Upper lobe of left lung (tissue), 6 donors: Measurements from ENCODE around the gene CDH5. TPM values are rescaled to one million over a fixed set of nuclear protein-coding genes. Genes with fewer than 3 reads are reported as not detected.

Source experiments
- ATAC-seq, 2 donors: fragments of 200-7000 bp; cut with Tn5 transposase; one replicate each; pipeline ENCODE4 v1.9.1; 2022; ENCODE audit warnings: mild to moderate bottlenecking in 2 of 2, moderate library complexity in 2 of 2; ENCODE audit not compliant: low FRiP score in 2 of 2
- DNase-seq, 2 donors: peaks; one replicate each; pipeline ENCODE4 v3.0.0-alpha.2; 2019 to 2020
- H3K27ac ChIP-seq, 4 donors: fragments of 200-600 bp; sonication (generic); one replicate each; pipeline ENCODE4 v1.5.1; 2016 to 2019
- H3K27me3 ChIP-seq, 4 donors: fragments of 200-600 bp; sonication (generic); one replicate each; pipeline ENCODE4 v1.5.1; 2017 to 2019
- H3K36me3 ChIP-seq, 4 donors: fragments of 200-600 bp; sonication (generic); one replicate each; pipeline ENCODE4 v1.5.1; 2016 to 2019
- H3K4me1 ChIP-seq, 4 donors: fragments of 200-600 bp; sonication (generic); one replicate each; pipeline ENCODE4 v1.5.1; 2018 to 2019
- H3K4me3 ChIP-seq, 4 donors: fragments of 200-600 bp; sonication (generic); one replicate each; pipeline ENCODE4 v1.5.1; 2017 to 2019; ENCODE audit warnings: mild to moderate bottlenecking in 2 of 4, moderate library complexity in 1 of 4
- H3K9me3 ChIP-seq, 4 donors: fragments of 200-600 bp; sonication (generic); one replicate each; pipeline ENCODE4 v1.5.1; 2018 to 2019
- EP300 ChIP-seq, 4 donors: sonication (generic); formaldehyde crosslinking; IDR thresholded peaks; one replicate each; pipeline ENCODE4 v1.5.1; 2017; ENCODE audit warnings: antibody characterized with exemption in 4 of 4, control low read depth in 2 of 4
- POLR2A ChIP-seq, 4 donors: fragments of 450-650 bp; IDR thresholded peaks; one replicate each; pipeline ENCODE4 v1.5.1; 2016 to 2017; ENCODE audit warnings: antibody characterized with exemption in 4 of 4, mild to moderate bottlenecking in 2 of 4
- POLR2AphosphoS5 ChIP-seq, 2 donors: sonication (generic); formaldehyde crosslinking; IDR thresholded peaks; one replicate each; pipeline ENCODE4 v1.5.1; 2017; ENCODE audit warnings: antibody characterized with exemption in 2 of 2
- WGBS, 2 donors: methylation state at CpG; one replicate each; pipeline ENCODE4 v1.1.5; 2017 to 2018; 5-methylcytosine and 5-hydroxymethylcytosine counted together
- total RNA-seq, 6 donors: library from RNA; depleted of rRNA in 4 of 6; stranded (reverse); fragments of >200 nt in 4 of 6; gene quantifications; one replicate each; pipeline versions ENCODE4 v1.1.0 to v1.2.1, GENCODE V29; 2016 to 2021
- TF ChIP-seq, protein P1 (sequence below), 6 experiments: fragments of 450-650 bp in 4 of 6; fragments of 200-600 bp in 2 of 6; sonication (generic) in 2 of 6; IDR thresholded peaks; one replicate each; pipeline ENCODE4 v1.5.1; 2016 to 2019; ENCODE audit warnings: antibody characterized with exemption in 6 of 6
- donor health status: DM: no; HTN: no; CAD: no; lungs with moderate emphysema.
- donor health status: DM: no; HTN: yes; CAD: no; lungs with severe emphysema.

The CDH5 gene
- total RNA-seq, 6 donors from 2014 or later: 54.5 to 146 (median 89.8) TPM

DNA sequence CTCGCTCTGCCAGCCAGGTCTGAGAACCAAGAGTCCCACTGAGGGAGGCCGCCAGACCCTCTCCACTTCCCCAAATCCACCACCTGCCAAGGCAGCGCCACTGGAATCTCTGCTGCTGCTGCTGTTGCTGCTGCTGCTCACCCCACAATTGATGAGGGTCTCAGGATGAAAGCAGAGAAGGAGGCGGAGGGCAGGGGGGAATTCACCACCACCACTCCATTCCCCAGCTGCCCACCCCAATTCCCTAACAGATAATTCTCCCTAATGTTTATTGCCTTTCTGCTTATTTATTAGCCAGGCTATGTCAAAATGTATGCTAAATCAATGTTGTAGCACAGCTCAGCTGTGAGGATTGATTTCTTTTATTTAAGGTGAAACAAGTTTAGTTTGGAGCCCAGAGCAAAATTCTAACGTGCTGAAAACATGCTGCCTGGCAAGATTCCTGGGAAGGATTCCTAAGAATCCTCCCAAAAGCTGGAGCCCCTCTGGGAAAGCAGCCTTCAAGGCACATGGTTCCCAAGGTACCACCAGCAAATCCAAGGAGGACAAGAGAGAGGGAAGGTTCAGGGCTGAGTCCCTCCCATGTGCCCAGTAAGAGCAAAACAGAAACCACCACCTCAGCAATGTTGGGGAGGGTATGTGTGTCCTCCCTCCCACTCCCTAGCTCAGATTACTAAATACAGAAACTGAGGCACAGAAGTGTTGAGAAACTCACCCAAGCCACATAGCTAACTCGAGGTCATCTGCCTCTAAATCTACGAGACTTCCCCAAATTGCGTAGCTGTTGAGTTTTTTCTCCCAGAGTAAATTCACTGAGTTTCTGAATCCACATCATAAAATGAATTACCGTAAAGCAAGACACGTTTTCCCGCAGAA lies 12.2 kb upstream of the CDH5 start:
- no peaks in the 10 kb centered on the region for H3K27me3 ChIP-seq
- no peaks in the 10 kb centered on the region for H3K36me3 ChIP-seq
- peaks cover 14 to 19% (median 15%) of the 10 kb centered on the region in 4 donors for H3K4me1 ChIP-seq
- H3K4me3 ChIP-seq: no peak overlapping the region
- no peaks in the 10 kb centered on the region for H3K9me3 ChIP-seq
- ATAC-seq (no peak), DNase-seq (no peak)
- TF ChIP-seq EP300 (IDR thresholded peaks at IDR 0.05) (no peak), POLR2A (IDR thresholded peaks at IDR 0.05) (no peak), POLR2AphosphoS5 (IDR thresholded peaks at IDR 0.05) (no peak)
- TF ChIP-seq, protein P1, sequence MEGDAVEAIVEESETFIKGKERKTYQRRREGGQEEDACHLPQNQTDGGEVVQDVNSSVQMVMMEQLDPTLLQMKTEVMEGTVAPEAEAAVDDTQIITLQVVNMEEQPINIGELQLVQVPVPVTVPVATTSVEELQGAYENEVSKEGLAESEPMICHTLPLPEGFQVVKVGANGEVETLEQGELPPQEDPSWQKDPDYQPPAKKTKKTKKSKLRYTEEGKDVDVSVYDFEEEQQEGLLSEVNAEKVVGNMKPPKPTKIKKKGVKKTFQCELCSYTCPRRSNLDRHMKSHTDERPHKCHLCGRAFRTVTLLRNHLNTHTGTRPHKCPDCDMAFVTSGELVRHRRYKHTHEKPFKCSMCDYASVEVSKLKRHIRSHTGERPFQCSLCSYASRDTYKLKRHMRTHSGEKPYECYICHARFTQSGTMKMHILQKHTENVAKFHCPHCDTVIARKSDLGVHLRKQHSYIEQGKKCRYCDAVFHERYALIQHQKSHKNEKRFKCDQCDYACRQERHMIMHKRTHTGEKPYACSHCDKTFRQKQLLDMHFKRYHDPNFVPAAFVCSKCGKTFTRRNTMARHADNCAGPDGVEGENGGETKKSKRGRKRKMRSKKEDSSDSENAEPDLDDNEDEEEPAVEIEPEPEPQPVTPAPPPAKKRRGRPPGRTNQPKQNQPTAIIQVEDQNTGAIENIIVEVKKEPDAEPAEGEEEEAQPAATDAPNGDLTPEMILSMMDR (IDR thresholded peaks at IDR 0.05): no peak
- WGBS, 2 donors: 56 to 63% methylated on average over 9 to 11 of the region's 11 CpGs
- no peak overlapping the region for H3K27ac ChIP-seq

DNA sequence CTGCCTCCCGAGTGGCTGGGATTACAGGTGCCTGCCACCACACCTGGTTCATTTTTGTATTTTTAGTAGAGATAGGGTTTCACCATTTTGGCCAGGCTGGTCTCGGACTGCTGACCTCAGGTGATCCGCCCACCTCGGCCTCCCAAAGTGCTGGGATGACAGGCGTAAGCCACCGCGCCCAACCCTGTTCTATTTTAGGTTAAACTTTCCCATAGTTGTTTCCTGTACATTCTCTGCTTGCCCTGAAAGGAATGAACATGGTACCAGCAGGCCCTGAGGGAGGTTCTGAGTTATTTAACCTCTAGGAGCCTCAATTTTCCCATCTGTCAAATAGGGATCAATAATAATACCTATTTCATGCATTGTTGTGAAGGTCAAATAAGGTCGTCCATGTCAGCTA lies 11.0 kb upstream of the CDH5 start:
- TF ChIP-seq POLR2A (IDR thresholded peaks at IDR 0.05): no peak
- Histone ChIP-seq H3K9me3 (no peaks in the 10 kb centered on the region), H3K27me3 (no peaks in the 10 kb centered on the region), H3K4me1 (peaks cover 18 to 32% (median 23%) of the 10 kb centered on the region in 4 donors), H3K36me3 (no peaks in the 10 kb centered on the region), H3K27ac (no peak overlapping the region), H3K4me3 (no peak overlapping the region)
- ATAC-seq (no peak), DNase-seq (no peak)
- WGBS, 2 donors: 72 to 78% methylated on average over 8 of the region's 8 CpGs

DNA sequence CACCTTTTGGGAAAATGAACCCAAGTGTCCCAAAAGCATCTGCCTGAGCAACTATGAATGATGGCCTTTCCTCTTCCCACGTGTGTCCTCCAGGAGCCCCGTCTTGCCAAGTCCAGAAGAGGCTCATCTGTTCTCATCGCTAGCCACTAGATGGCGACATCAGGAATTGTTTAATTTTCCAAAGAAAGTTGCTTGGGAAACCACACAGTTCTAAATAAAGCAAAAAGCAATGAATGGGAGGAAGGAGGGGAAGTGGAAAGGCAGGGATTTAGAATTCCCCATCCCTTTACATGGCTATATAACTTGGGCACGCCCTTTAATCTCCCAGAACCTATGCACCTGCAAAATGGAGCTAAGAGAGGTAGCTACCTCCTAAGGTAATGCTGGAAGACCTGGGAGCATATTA lies 9.0 kb upstream of the CDH5 start:
- H3K4me3 ChIP-seq: no peak overlapping the region
- peak overlapping the region in 3 of 4 donors; percentile 38 to 89 (median 68) for H3K27ac ChIP-seq
- ATAC-seq (peak; percentile 30 to 64), DNase-seq (no peak)
- H3K36me3 ChIP-seq: no peaks in the 10 kb centered on the region
- no peaks in the 10 kb centered on the region for H3K27me3 ChIP-seq
- TF ChIP-seq EP300 (IDR thresholded peaks at IDR 0.05): no peak
- TF ChIP-seq, protein P1 (IDR thresholded peaks at IDR 0.05): peak in 5 of 6 experiments; percentile 52 to 76 (median 67)
- H3K9me3 ChIP-seq: no peaks in the 10 kb centered on the region
- H3K4me1 ChIP-seq: peaks cover 24 to 46% (median 40%) of the 10 kb centered on the region in 4 donors
- WGBS, 2 donors: 1 to 3% methylated on average over 5 of the region's 5 CpGs

DNA sequence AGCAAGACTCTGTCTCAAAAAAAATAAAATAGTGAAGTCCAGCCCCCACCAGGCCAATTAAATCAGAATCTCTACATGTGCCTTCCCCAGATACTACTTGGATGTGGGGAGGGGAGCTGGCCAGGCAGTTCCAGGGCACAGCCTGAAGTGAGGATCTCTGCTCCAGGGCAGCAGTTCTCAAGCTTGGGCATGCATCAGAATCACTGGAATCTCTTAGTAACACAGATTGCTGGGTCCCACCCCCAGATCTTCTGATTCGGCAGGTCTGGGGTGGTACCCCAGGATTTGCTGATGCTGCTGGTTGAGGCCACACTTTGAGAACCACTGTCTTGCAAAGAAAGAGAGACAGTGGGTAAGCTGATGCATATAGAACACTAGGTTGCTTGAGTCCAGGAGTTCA lies 8.3 kb upstream of the CDH5 start:
- no peaks in the 10 kb centered on the region for H3K9me3 ChIP-seq
- peaks cover 24 to 48% (median 41%) of the 10 kb centered on the region in 4 donors for H3K4me1 ChIP-seq
- no peaks in the 10 kb centered on the region for H3K36me3 ChIP-seq
- peak overlapping the region in 3 of 4 donors; percentile 38 to 89 (median 68) for H3K27ac ChIP-seq
- no peak overlapping the region for H3K4me3 ChIP-seq
- H3K27me3 ChIP-seq: no peaks in the 10 kb centered on the region
- DNase-seq (no peak), ATAC-seq (no peak)
- 71% methylated on average over 1 of the region's 1 CpG; no CpG with 5 or more reads in 1 of the 2 donors for WGBS, 2 donors
- TF ChIP-seq POLR2AphosphoS5 (IDR thresholded peaks at IDR 0.05) (no peak), EP300 (IDR thresholded peaks at IDR 0.05) (no peak), POLR2A (IDR thresholded peaks at IDR 0.05) (no peak)
- TF ChIP-seq, protein P1 (IDR thresholded peaks at IDR 0.05): no peak

DNA sequence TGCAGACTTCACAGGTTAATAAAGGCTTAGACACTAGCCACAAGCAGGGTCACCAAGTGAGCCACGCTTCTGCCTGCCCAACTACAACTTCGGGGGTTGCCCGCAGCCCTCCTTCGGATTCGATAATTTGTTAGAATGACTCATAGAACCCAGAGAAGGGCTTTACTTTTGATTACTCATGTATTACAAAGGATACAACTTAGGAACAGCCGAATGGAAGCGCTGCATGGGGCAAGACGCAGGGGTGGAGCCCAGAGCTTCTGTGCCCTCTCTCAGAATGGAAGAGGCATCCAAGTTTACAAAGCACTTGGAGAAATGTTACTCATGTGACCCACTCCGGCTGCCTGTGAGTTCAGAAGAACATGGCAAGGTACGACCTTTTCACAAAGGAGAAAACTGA lies 7.5 kb upstream of the CDH5 start:
- ATAC-seq (peak in 1 of 2 donors; percentile 9), DNase-seq (peak in 1 of 2 donors; percentile 31)
- H3K4me3 ChIP-seq: no peak overlapping the region
- H3K27ac ChIP-seq: peak overlapping the region; percentile 49 to 89 (median 74)
- H3K36me3 ChIP-seq: no peaks in the 10 kb centered on the region
- no peaks in the 10 kb centered on the region for H3K27me3 ChIP-seq
- no peaks in the 10 kb centered on the region for H3K9me3 ChIP-seq
- WGBS, 2 donors: 59 to 72% methylated on average over 10 of the region's 10 CpGs
- TF ChIP-seq POLR2AphosphoS5 (IDR thresholded peaks at IDR 0.05): no peak
- no peak for TF ChIP-seq POLR2A (IDR thresholded peaks at IDR 0.05)
- TF ChIP-seq, protein P1 (IDR thresholded peaks at IDR 0.05): no peak
- no peak for TF ChIP-seq EP300 (IDR thresholded peaks at IDR 0.05)
- peaks cover 29 to 55% (median 49%) of the 10 kb centered on the region in 4 donors for H3K4me1 ChIP-seq
